Measurements from ENCODE around the gene PPP1R3F. TPM values are rescaled to one million over a fixed set of nuclear protein-coding genes. Genes with fewer than 3 reads are reported as not detected.
A peak's percentile ranks its signal among the peaks of the same experiment; 100 is the strongest.

PPP1R3F gene
- total RNA-seq, 2 experiments from 2014 or later, result 7.0 to 8.1 TPM

DNA sequence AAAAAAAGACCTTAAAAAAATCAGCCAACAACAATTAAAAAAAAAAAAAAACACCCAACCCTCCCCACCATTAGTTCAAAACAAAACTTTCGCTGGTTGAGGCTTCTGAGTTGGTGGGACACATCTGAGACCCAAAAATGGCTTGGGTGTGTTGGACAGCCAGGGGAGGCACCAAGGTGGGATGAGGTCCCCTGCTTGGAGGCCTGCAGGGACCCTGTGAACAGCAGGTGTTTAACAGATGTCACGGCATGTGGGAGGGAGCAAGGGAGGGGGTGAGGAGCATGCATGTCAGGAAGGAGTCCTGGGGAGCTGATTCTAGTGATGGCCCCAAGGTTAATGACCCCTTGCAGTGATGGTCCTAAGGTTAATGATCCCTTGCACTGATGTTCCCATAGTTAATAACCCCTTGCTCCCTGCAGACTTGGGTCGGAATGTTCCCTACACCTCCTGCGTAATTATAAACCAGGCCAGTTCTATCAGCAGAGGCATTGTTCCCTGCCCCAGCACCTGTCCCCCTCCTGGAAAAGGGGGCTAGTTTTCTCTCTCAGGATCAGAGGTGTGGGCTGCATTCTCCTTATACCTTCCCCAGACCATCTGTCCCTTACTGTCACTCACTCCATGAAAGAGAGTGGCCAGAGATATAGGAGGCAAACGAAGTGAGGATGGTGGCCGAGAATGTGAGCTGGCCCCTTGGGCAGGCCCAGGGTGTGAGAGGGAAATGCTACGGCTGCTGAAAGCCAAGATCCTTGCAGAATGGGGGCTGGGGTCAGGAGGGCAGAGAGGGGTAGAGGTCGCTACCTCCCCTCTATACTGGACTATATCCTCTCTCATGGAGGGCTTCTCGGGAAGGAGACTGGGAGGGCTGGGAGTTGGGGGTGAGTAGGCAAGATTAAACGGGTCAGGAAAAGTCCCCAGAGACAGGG is 2.8 kb upstream of the PPP1R3F start:
- CTCF ChIA-PET, result no interaction called here
- intact Hi-C loops (cut with micrococcal nuclease), result loop anchor here (5.0 kb wide), 1 partner anchor 309 kb away; the partner anchor contains the start of gene OTUD5
- POLR2A ChIA-PET, result no interaction called here

DNA sequence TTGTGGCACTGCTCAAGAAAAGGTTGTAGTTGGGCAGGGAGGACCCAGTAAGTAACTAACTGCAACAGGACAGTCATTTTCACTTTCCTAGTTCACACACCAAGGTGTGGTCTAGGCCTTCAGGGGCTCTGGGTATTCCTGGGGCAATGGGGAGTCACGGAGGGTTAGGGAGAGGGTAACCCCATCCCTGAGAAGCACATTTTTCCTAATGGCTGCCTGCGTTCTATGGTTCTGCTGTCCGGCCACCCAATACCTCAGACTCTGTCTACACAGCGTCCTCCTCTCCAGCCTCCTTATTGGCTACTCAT is 937 bp upstream of the PPP1R3F start:
- Mint-ChIP-seq H3K4me3 (peak overlapping the region; percentile 91), H3K27me3 (no peaks in the 10 kb centered on the region), H3K4me1 (ENCODE audit: low read depth) (peaks cover 55% of the 10 kb centered on the region), H3K27ac (peak overlapping the region; percentile 98), H3K36me3 (peaks cover 11% of the 10 kb centered on the region), H3K9me3 (no peaks in the 10 kb centered on the region)
- no peak for DNase-seq
- intact Hi-C loops (cut with micrococcal nuclease), result loop anchor here (1.0 to 5.0 kb wide), 5 partner anchors 33 to 311 kb away; partner anchors contain the start of genes CCDC22, OTUD5 and SYP
- ChIA-PET POLR2A (interaction anchor here (1.4 to 1.5 kb wide), 2 partner anchors 9 to 97 kb away, joined by 4 to 6 read pairs; partner anchors contain the start of gene PLP2), CTCF (interaction anchor here (1.0 to 1.2 kb wide), 2 partner anchors 76 to 113 kb away, joined by 3 to 7 read pairs; no protein-coding TSS in a partner anchor)

More for the DNA sequence above, 2.8 kb upstream of the PPP1R3F start:
- Mint-ChIP-seq H3K4me1 (ENCODE audit: low read depth) (peaks cover 51% of the 10 kb centered on the region), H3K27me3 (no peaks in the 10 kb centered on the region), H3K9me3 (no peaks in the 10 kb centered on the region), H3K36me3 (peaks cover 17% of the 10 kb centered on the region), H3K4me3 (peak overlapping the region; percentile 10), H3K27ac (no peak overlapping the region)
- no peak for DNase-seq

DNA sequence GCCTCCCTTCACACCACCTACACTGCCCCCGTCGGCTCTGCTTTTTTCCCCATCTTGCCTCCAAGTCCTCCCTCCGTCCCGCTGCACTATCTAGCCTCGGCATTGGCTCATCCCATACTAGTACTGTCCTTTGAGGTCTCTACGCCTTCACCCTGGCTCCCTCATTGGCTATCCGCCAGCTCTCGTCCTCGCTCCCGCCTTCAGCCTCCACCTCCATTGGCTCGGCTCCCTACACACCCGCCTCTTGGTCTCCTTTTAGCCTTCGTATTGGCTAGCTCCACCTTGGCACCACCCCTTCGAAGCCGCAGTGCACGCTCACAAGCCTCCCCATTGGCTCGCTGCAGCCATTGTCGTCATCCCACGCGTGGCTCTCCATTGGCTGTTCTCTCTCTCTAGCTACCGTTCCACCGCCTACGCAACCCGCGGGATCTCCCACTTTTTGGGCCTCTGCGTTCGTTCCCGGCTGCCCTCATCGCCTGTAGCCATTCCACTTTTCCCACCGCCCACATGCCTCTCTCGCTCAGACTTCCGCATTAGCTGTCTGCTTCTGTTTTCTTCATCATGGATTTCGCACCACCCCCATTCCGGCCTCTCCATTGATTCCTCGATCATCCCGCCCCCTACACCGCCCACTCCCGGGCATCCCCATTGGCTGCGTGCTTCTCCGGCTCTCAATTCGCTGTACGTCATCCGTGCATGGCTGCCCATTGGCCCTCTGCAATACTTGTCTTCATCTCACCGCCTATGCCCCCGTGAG is 405 bp upstream of the PPP1R3F start:
- Mint-ChIP-seq H3K4me1 (ENCODE audit: low read depth) (peaks cover 56% of the 10 kb centered on the region), H3K9me3 (no peaks in the 10 kb centered on the region), H3K27ac (peak overlapping the region; percentile 98), H3K4me3 (peak overlapping the region; percentile 91), H3K36me3 (peaks cover 11% of the 10 kb centered on the region), H3K27me3 (no peaks in the 10 kb centered on the region)
- intact Hi-C loops (cut with micrococcal nuclease), result loop anchor here (1.0 to 5.0 kb wide), 5 partner anchors 34 to 312 kb away; partner anchors contain the start of genes CCDC22, OTUD5 and SYP
- ChIA-PET CTCF (interaction anchor here (0.6 to 1.2 kb wide), 3 partner anchors 12 to 113 kb away, joined by 3 to 7 read pairs (median 4); no protein-coding TSS in a partner anchor), POLR2A (interaction anchor here (1.4 to 1.5 kb wide), 2 partner anchors 9 to 97 kb away, joined by 4 to 6 read pairs; partner anchors contain the start of gene PLP2)
- peak; percentile 97 for DNase-seq

DNA sequence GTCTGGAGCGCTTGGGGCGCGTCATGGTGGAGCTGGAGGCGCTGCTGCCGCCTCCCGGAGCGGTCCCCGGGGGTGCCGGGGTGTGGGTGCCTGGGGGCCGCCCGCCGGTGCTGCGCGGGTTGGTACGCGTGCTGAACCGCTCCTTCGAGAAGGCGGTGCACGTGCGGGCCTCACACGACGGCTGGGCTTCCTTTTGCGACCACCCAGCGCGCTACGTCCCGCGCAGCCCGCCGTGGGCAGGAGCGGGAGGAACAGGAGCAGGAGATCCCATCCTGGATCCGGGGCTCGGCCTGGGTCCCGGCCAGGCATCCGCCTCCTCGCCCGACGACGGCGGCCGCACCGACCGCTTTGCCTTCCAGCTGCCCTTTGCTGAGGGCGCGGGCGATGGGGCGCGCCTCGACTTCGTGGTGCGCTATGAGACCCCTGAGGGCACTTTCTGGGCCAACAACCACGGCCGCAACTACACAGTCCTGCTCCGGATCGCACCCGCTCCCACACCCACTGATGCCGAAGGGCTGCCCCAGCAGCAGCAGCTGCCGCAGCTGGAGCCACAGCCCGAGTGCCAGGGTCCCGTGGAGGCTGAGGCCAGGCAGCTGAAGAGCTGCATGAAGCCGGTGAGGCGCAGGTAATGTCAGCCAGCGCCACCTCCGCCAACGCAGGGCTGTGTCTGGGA is 792 bp downstream of the PPP1R3F start:
- DNase-seq, result no peak
- Mint-ChIP-seq H3K4me3 (peak overlapping the region; percentile 79), H3K4me1 (ENCODE audit: low read depth) (peaks cover 58% of the 10 kb centered on the region), H3K27me3 (no peaks in the 10 kb centered on the region), H3K36me3 (peaks cover 22% of the 10 kb centered on the region), H3K9me3 (no peaks in the 10 kb centered on the region), H3K27ac (peak overlapping the region; percentile 100)
- ChIA-PET CTCF (no interaction called here), POLR2A (no interaction called here)
- intact Hi-C loops (cut with micrococcal nuclease), result loop anchor here (10.0 kb wide), 1 partner anchor 696 kb away; the partner anchor contains the start of gene RBM3

DNA sequence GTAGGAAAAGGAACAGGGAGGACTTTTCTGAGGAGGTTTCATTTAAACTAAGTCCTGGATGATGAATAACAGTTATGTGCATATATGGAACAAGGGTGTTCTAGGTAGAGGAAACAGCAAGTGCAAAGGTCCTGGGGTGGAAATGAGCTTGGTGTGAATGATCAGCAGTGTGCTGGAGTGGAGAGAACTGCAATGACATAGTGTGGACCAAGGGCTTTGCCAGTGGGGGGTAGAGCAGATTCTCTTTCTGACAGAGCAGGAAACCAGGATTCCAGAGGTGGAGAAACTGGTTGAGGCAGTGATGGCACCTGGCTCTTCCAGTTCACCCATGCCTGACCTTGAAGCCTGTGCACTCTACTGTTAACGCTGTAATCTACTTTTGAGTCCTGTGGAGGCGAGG is 1.7 kb downstream of the PPP1R3F start:
- H3K36me3 Mint-ChIP-seq, result peaks cover 22% of the 10 kb centered on the region
- DNase-seq, result peak; percentile 48
- peaks cover 68% of the 10 kb centered on the region for H3K4me1 Mint-ChIP-seq (ENCODE audit: low read depth)
- no peaks in the 10 kb centered on the region for H3K9me3 Mint-ChIP-seq
- no peaks in the 10 kb centered on the region for H3K27me3 Mint-ChIP-seq
- ChIA-PET POLR2A (no interaction called here), CTCF (no interaction called here)
- intact Hi-C loops (cut with micrococcal nuclease), result loop anchor here (10.0 kb wide), 1 partner anchor 697 kb away; the partner anchor contains the start of gene RBM3
- H3K4me3 Mint-ChIP-seq, result peak overlapping the region; percentile 79
- peak overlapping the region; percentile 100 for H3K27ac Mint-ChIP-seq

DNA sequence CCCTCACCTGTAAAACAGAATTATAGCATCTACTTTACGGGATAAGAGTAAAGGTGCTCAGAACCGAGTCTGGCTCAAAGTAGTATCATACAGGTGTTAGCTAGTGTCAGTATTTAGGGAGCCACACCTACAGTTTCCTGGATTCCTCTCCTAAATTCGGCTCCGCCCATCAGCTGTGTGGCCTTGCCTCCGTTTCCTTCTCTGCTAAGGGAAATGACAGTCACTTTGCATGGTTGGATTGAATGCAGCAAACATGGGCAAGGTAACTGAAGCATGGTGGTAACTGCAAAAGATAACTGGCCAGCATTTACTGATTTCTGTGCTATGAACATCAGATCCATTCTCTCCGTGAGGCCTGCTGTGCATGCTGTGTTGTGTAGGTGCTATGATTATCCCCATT is 2.8 kb downstream of the PPP1R3F start:
- H3K36me3 Mint-ChIP-seq, result peaks cover 22% of the 10 kb centered on the region
- H3K4me3 Mint-ChIP-seq, result peak overlapping the region; percentile 73
- peak; percentile 52 for DNase-seq
- no peaks in the 10 kb centered on the region for H3K9me3 Mint-ChIP-seq
- H3K27ac Mint-ChIP-seq, result peak overlapping the region; percentile 100
- POLR2A ChIA-PET, result interaction anchor here (0.6 to 1.2 kb wide), 3 partner anchors 8 to 82 kb away, joined by 3 to 4 read pairs (median 3); no protein-coding TSS in a partner anchor
- H3K4me1 Mint-ChIP-seq (ENCODE audit: low read depth), result peaks cover 77% of the 10 kb centered on the region
- intact Hi-C loops (cut with micrococcal nuclease), result loop anchor here (2.0 to 10.0 kb wide), 2 partner anchors 20 to 698 kb away; partner anchors contain the start of gene RBM3
- CTCF ChIA-PET, result interaction anchor here (1.9 kb wide), 1 partner anchor 80 kb away, joined by 8 read pairs; no protein-coding TSS in a partner anchor
- H3K27me3 Mint-ChIP-seq, result no peaks in the 10 kb centered on the region

DNA sequence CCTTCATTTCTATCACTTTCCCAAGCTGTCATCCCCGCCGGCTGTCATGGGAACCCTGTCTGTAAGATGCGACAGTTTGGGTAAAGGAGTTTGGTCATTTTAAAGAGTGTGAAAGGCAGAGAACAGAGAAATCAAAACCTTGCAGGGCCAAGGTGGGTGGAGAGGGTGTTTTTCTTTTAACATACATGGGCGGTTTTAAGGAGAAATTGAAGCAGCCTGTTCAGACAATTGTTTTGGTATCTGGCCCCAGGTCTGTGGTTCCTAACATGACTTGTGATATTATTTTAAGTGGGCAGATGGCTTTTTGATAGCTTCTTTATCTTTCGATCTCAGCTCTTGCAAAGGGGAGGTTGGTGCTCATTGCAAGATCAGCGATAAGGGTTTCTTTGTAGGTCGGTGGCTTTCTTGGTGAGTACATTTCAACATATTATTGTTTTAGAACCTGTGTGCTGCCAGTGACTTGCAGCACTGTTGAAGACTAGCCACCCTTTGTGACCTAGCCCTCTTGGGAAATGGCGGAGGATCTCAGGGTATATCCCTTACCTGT is 3.7 kb downstream of the PPP1R3F start:
- Mint-ChIP-seq H3K4me3 (peak overlapping the region; percentile 73), H3K27me3 (no peaks in the 10 kb centered on the region), H3K9me3 (no peaks in the 10 kb centered on the region), H3K36me3 (peaks cover 22% of the 10 kb centered on the region), H3K4me1 (ENCODE audit: low read depth) (peaks cover 79% of the 10 kb centered on the region), H3K27ac (peak overlapping the region; percentile 100)
- DNase-seq, result peak; percentile 67
- intact Hi-C loops (cut with micrococcal nuclease), result loop anchor here (1.0 to 10.0 kb wide), 3 partner anchors 20 to 698 kb away; partner anchors contain the start of genes GPKOW and RBM3
- POLR2A ChIA-PET, result interaction anchor here (0.6 to 1.5 kb wide), 4 partner anchors 9 to 82 kb away, joined by 3 to 4 read pairs (median 3); no protein-coding TSS in a partner anchor
- CTCF ChIA-PET, result interaction anchor here (1.9 kb wide), 1 partner anchor 81 kb away, joined by 8 read pairs; no protein-coding TSS in a partner anchor

DNA sequence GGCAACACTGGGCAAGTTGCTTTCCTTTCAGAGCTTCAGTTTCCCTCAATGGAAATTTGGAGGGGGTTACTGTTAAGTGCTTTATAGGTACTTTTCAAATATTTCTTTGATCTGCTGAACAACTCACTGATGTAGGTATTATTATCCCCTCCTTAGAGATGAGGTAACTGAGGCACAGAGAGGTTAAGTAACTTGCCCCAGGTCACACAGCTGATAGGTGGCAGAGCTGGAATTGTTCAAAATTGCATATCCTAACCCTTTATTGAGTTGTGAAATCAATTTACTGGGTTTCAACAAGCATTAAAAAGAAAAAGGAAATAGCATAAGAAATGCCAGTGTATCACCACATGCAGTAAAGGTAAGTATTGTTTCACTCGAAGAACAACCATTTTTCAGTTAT is 6.6 kb downstream of the PPP1R3F start:
- peaks cover 17% of the 10 kb centered on the region for H3K36me3 Mint-ChIP-seq
- H3K4me1 Mint-ChIP-seq (ENCODE audit: low read depth), result peaks cover 92% of the 10 kb centered on the region
- H3K4me3 Mint-ChIP-seq, result no peak overlapping the region
- ChIA-PET POLR2A (interaction anchor here (0.6 to 0.7 kb wide), 2 partner anchors 9 to 83 kb away, joined by 3 to 4 read pairs; no protein-coding TSS in a partner anchor), CTCF (interaction anchor here (0.6 to 1.1 kb wide), 3 partner anchors 16 to 84 kb away, joined by 3 to 8 read pairs (median 3); no protein-coding TSS in a partner anchor)
- H3K27ac Mint-ChIP-seq, result peak overlapping the region; percentile 100
- H3K27me3 Mint-ChIP-seq, result no peaks in the 10 kb centered on the region
- intact Hi-C loops (cut with micrococcal nuclease), result loop anchor here (10.0 kb wide), 1 partner anchor 701 kb away; the partner anchor contains the start of gene RBM3
- no peak for DNase-seq
- no peaks in the 10 kb centered on the region for H3K9me3 Mint-ChIP-seq

DNA sequence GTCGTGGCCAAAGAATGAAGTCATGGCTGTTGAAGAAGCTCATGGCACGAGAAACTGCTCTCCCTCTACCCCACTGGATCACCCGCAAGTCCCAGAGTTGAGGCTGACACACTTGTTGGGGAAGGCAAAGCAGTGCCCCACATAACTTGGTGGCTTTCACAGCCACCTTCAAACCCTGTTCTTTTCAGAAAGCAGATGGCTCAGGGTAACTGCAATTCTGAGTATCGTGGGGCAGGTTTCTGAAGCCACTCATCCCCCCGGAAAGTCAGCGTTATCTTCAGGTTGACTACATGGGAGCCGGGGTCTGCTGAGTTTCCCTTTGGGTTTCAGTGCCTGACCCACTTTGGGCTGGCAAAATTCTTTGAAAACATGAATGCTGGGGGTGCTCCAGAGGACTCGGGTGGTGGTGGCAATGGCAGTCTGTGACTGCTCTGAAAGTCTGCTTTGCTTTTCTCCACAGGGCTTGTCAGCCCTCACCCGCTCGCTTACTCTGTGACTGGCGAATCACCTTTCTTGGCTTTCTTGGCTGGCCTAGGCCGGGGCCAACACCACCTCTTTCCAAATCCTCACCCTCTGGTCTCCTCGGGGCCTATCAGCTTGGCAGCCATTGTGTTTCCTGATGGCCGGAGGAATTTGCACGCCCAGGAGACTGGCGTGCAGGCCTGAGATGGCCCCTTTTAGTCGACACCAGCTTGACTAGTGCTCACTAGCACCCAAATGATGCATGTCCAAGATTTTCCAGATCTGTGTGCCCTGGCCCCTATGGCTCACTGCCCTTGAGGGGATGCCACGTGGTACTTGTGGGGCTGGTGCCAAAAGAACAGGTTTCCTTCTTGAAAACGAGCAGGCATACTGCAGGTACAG is 7.3 kb downstream of the PPP1R3F start:
- Mint-ChIP-seq H3K9me3 (no peaks in the 10 kb centered on the region), H3K27me3 (no peaks in the 10 kb centered on the region), H3K4me3 (peak overlapping the region; percentile 73), H3K27ac (peak overlapping the region; percentile 100), H3K36me3 (peaks cover 13% of the 10 kb centered on the region), H3K4me1 (ENCODE audit: low read depth) (peaks cover 87% of the 10 kb centered on the region)
- DNase-seq, result peak; percentile 68
- CTCF ChIA-PET, result interaction anchor here (0.6 to 1.1 kb wide), 4 partner anchors 10 to 85 kb away, joined by 3 to 8 read pairs (median 4); no protein-coding TSS in a partner anchor
- intact Hi-C loops (cut with micrococcal nuclease), result loop anchor here (10.0 kb wide), 1 partner anchor 702 kb away; the partner anchor contains the start of gene RBM3
- POLR2A ChIA-PET, result interaction anchor here (0.6 to 2.0 kb wide), 2 partner anchors 8 kb away, joined by 3 to 6 read pairs; partner anchors contain the start of gene PPP1R3F

DNA sequence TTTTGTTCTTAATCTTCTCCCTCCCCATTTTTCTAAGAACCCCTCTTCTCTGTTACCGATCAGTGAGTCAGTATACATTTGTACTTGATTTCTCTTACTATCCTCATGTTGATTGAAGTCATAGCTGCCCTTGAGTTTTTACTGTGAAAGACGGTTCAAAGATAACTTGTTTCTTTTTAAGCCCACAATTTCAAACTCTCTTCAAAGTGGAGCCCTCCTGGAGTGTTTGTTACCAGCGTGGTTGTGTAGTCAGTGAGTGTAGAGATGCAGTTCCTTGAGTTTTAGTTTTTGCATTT is 7.9 kb downstream of the PPP1R3F start:
- POLR2A ChIA-PET, result interaction anchor here (2.0 kb wide), 1 partner anchor 8 kb away, joined by 6 read pairs; the partner anchor contains the start of gene PPP1R3F
- peaks cover 12% of the 10 kb centered on the region for H3K36me3 Mint-ChIP-seq
- intact Hi-C loops (cut with micrococcal nuclease), result loop anchor here (10.0 kb wide), 1 partner anchor 703 kb away; the partner anchor contains the start of gene RBM3
- H3K27me3 Mint-ChIP-seq, result no peaks in the 10 kb centered on the region
- H3K4me1 Mint-ChIP-seq (ENCODE audit: low read depth), result peaks cover 87% of the 10 kb centered on the region
- no peak for DNase-seq
- no peaks in the 10 kb centered on the region for H3K9me3 Mint-ChIP-seq
- H3K27ac Mint-ChIP-seq, result peak overlapping the region; percentile 100
- CTCF ChIA-PET, result interaction anchor here (1.1 kb wide), 1 partner anchor 9 kb away, joined by 4 read pairs; no protein-coding TSS in a partner anchor
- H3K4me3 Mint-ChIP-seq, result peak overlapping the region; percentile 73
